CD14-positive monocyte (primary cell): ENCODE measurements around the gene ECSIT. TPM values are rescaled to one million over a fixed set of nuclear protein-coding genes. Genes with fewer than 3 reads are reported as not detected.
A peak's percentile ranks its signal among the peaks of the same experiment; 100 is the strongest.

Experiments used
- DNase-seq, 3 donors: peaks; one replicate each; pipeline ENCODE4 v3.0.0-alpha.2; 2011 to 2022
- H2AFZ ChIP-seq: 2 replicates; pipeline ENCODE4 v1.6.0; 2012; ENCODE audit warnings: mild to moderate bottlenecking, low read depth, low read length, inconsistent platforms; ENCODE audit not compliant: insufficient read depth, poor library complexity, severe bottlenecking
- H3K27ac ChIP-seq, 2 donors: 1 replicate in 1 of 2; 2 replicates in 1 of 2; pipeline ENCODE4 v1.5.1; 2012 to 2013; ENCODE audit warnings: low read length in 2 of 2, control low read depth in 1 of 2, inconsistent platforms in 1 of 2, low read depth in 1 of 2, mild to moderate bottlenecking in 1 of 2
- H3K27me3 ChIP-seq, 2 donors: one replicate each; pipeline versions ENCODE4 v1.6.0 to v1.6.1; 2011 to 2013; ENCODE audit warnings: low read length in 2 of 2; ENCODE audit not compliant: control insufficient read depth in 2 of 2, insufficient read depth in 2 of 2
- H3K36me3 ChIP-seq, 2 donors: replicated peaks in 1 of 2; 1 replicate in 1 of 2; 2 replicates in 1 of 2; pipeline versions ENCODE4 v1.5.1 to v1.6.1; 2012 to 2013; ENCODE audit warnings: low read length in 2 of 2, control low read depth in 1 of 2, inconsistent platforms in 1 of 2, mild to moderate bottlenecking in 1 of 2; ENCODE audit not compliant: insufficient read depth in 2 of 2, control insufficient read depth in 1 of 2
- H3K4me1 ChIP-seq, 2 donors: 1 replicate in 1 of 2; 2 replicates in 1 of 2; pipeline versions ENCODE4 v1.5.1 to v1.6.1; 2012 to 2013; ENCODE audit warnings: low read length in 2 of 2, control low read depth in 1 of 2, inconsistent platforms in 1 of 2, mild to moderate bottlenecking in 1 of 2, moderate library complexity in 1 of 2; ENCODE audit not compliant: insufficient read depth in 2 of 2, control insufficient read depth in 1 of 2
- H3K4me2 ChIP-seq: replicated peaks from 2 replicates; pipeline ENCODE3; 2012; ENCODE audit warnings: low read length, moderate library complexity, mild to moderate bottlenecking; ENCODE audit not compliant: poor library complexity, severe bottlenecking; ENCODE audit errors: extremely low read depth
- H3K4me3 ChIP-seq, 3 experiments: fragments of 200-600 bp in 1 of 3; sonication (generic) in 1 of 3; replicated peaks in 1 of 3; 1 replicate in 2 of 3; 2 replicates in 1 of 3; pipeline ENCODE4 v1.5.1; 2011 to 2013; ENCODE audit warnings: low read length in 3 of 3, mild to moderate bottlenecking in 3 of 3, control low read depth in 2 of 3, low read depth in 2 of 3, inconsistent platforms in 1 of 3, moderate library complexity in 1 of 3
- H3K79me2 ChIP-seq: 2 replicates; pipeline ENCODE4 v1.6.0; 2012; ENCODE audit warnings: mild to moderate bottlenecking, control low read depth, inconsistent platforms, low read length, moderate library complexity; ENCODE audit not compliant: insufficient read depth
- H3K9ac ChIP-seq: 2 replicates; pipeline ENCODE4 v1.6.0; 2017; ENCODE audit warnings: low read length, mild to moderate bottlenecking; ENCODE audit not compliant: insufficient read depth, poor library complexity, severe bottlenecking
- H3K9me3 ChIP-seq, 2 donors: replicated peaks in 1 of 2; 1 replicate in 1 of 2; 2 replicates in 1 of 2; pipeline versions ENCODE4 v1.5.1 to v1.6.1; 2012 to 2013; ENCODE audit warnings: low read length in 2 of 2, control low read depth in 1 of 2; ENCODE audit not compliant: control insufficient read depth in 1 of 2, insufficient read depth in 1 of 2
- H4K20me1 ChIP-seq: 2 replicates; pipeline ENCODE4 v1.6.0; 2012; ENCODE audit warnings: mild to moderate bottlenecking, low read length, control low read depth, moderate library complexity; ENCODE audit not compliant: insufficient read depth
- H3K27ac Mint-ChIP-seq, 7 donors: one replicate each; pipeline ENCODE4 v1.8.0; 2020; ENCODE audit warnings: mild to moderate bottlenecking in 7 of 7, mixed read lengths in 7 of 7, moderate library complexity in 6 of 7, inconsistent platforms in 2 of 7
- H3K27me3 Mint-ChIP-seq, 3 donors: one replicate each; pipeline ENCODE4 v1.8.0; 2021 to 2022; ENCODE audit warnings: low read depth in 3 of 3, mild to moderate bottlenecking in 3 of 3, mixed read lengths in 3 of 3, moderate library complexity in 3 of 3, inconsistent platforms in 1 of 3
- H3K36me3 Mint-ChIP-seq, 2 donors: one replicate each; pipeline ENCODE4 v1.8.0; 2020; ENCODE audit warnings: mixed read lengths in 2 of 2, inconsistent platforms in 1 of 2, mild to moderate bottlenecking in 1 of 2
- H3K4me1 Mint-ChIP-seq: one replicate; pipeline ENCODE4 v1.8.0; 2020; ENCODE audit warnings: mild to moderate bottlenecking, mixed read lengths
- H3K4me3 Mint-ChIP-seq, 2 donors: one replicate each; pipeline ENCODE4 v1.8.0; 2020; ENCODE audit warnings: mild to moderate bottlenecking in 2 of 2, mixed read lengths in 2 of 2, moderate library complexity in 1 of 2
- H3K9me3 Mint-ChIP-seq, 7 donors: one replicate each; pipeline ENCODE4 v1.8.0; 2020 to 2022; ENCODE audit warnings: mixed read lengths in 7 of 7, mild to moderate bottlenecking in 6 of 7, moderate library complexity in 6 of 7, inconsistent platforms in 2 of 7
- WGBS: methylation state at CpG from one replicate; pipeline ENCODE4 v1.1.5; 2013; ENCODE audit warnings: missing lambda C conversion rate; ENCODE audit not compliant: insufficient coverage; 5-methylcytosine and 5-hydroxymethylcytosine counted together
- intact Hi-C, 2 donors: fragments of 100-400 bp; cut with micrococcal nuclease; formaldehyde crosslinking; loops; one replicate each; pipeline versions ENCODE4 v1.15.0 to v1.15.1; 2023
- polyA plus RNA-seq, 3 donors: library from polyadenylated mRNA; depleted of rRNA in 1 of 3; unstranded in 2 of 3; stranded (reverse) in 1 of 3; fragments of 300-500 nt in 2 of 3; fragments of >200 nt in 1 of 3; fragmentation: Illumina TruSeq in 2 of 3; gene quantifications; 1 replicate in 2 of 3; 2 replicates in 1 of 3; pipeline ENCODE4 v1.2.3, GENCODE V29; 2012 to 2021
- TF ChIP-seq, protein P1 (sequence below): fragments of 200-600 bp; IDR thresholded peaks from one replicate; pipeline ENCODE4 v1.8.0; 2022; ENCODE audit warnings: antibody characterized with exemption, mild to moderate bottlenecking

ECSIT gene
- polyA plus RNA-seq, 3 donors = 26.4 to 31.6 (median 28.3) TPM

DNA sequence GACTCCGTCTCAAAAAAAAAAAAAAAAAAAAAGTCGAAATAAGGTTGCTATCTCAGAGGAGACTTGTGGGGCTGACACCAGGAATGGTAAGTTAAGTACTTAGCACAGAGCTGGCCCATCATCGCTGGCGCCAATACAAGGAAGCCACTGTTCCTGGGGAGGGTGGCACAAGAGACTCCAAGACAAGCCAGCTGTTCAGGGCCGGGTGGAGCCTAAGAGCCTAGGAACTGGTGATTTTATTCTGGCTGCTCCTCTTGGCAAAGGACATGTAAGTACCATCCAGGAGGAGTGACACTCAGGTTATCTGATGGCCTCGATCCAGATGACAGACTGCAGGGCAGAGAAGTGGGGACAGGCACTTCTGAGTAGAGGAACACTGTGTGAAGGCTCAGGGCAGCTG lies 26.3 kb upstream of the ECSIT start:
- no peaks in the 10 kb centered on the region for H3K9me3 ChIP-seq
- no peak overlapping the region for H3K4me2 ChIP-seq
- Mint-ChIP-seq H3K4me1 (peaks cover 34% of the 10 kb centered on the region), H3K27ac (peak overlapping the region in 3 of 7 donors; percentile 15 to 79 (median 49)), H3K36me3 (peaks cover 36 to 56% of the 10 kb centered on the region in 2 donors), H3K4me3 (no peak overlapping the region), H3K27me3 (peaks cover 0 to 1% (median 0%) of the 10 kb centered on the region in 3 donors), H3K9me3 (peaks cover 0 to 1% (median 0%) of the 10 kb centered on the region in 7 donors)
- no peak overlapping the region for H3K4me3 ChIP-seq
- peaks cover 25 to 41% of the 10 kb centered on the region in 2 donors for H3K36me3 ChIP-seq
- no peak overlapping the region for H2AFZ ChIP-seq
- intact Hi-C loops = no loop called here
- no peak overlapping the region for H3K27ac ChIP-seq
- H3K4me1 ChIP-seq = peaks cover 19 to 29% of the 10 kb centered on the region in 2 donors
- no peak overlapping the region for H3K9ac ChIP-seq
- peaks cover 36% of the 10 kb centered on the region for H4K20me1 ChIP-seq
- 96% methylated on average over 4 of the region's 6 CpGs for WGBS
- H3K79me2 ChIP-seq = peaks cover 24% of the 10 kb centered on the region
- no peak for DNase-seq
- TF ChIP-seq, protein P1, sequence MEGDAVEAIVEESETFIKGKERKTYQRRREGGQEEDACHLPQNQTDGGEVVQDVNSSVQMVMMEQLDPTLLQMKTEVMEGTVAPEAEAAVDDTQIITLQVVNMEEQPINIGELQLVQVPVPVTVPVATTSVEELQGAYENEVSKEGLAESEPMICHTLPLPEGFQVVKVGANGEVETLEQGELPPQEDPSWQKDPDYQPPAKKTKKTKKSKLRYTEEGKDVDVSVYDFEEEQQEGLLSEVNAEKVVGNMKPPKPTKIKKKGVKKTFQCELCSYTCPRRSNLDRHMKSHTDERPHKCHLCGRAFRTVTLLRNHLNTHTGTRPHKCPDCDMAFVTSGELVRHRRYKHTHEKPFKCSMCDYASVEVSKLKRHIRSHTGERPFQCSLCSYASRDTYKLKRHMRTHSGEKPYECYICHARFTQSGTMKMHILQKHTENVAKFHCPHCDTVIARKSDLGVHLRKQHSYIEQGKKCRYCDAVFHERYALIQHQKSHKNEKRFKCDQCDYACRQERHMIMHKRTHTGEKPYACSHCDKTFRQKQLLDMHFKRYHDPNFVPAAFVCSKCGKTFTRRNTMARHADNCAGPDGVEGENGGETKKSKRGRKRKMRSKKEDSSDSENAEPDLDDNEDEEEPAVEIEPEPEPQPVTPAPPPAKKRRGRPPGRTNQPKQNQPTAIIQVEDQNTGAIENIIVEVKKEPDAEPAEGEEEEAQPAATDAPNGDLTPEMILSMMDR = no peak
- H3K27me3 ChIP-seq = no peaks in the 10 kb centered on the region

DNA sequence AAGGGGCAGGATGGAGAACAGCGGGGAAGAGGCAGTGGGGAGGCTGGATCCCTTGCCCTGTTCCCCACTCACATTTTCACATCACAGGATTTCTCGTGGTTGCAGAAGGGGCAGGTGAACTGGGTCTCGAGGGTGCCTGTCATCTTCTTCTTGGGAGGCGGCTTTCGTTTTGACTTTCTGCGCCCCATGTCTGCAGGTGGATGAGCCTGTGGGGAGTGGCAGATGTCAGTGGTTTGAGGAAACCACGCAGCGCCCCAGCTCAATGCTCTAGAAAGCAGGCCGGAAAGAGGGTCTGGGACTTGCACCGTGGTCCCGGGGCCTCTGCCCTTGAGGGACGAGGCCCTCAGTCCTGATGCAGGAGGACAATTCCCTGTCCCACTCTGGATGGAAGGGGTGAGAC lies 25.2 kb upstream of the ECSIT start:
- H3K4me1 Mint-ChIP-seq = peaks cover 27% of the 10 kb centered on the region
- H3K4me1 ChIP-seq = peaks cover 10 to 18% of the 10 kb centered on the region in 2 donors

More for the DNA sequence above, 25.2 kb upstream of the ECSIT start:
- intact Hi-C loops = no loop called here
- H3K9me3 Mint-ChIP-seq = peaks cover 0 to 1% (median 0%) of the 10 kb centered on the region in 7 donors
- H3K27ac Mint-ChIP-seq = peak overlapping the region in 2 of 7 donors; percentile 31 to 57
- H3K27me3 Mint-ChIP-seq = peaks cover 0 to 1% (median 0%) of the 10 kb centered on the region in 3 donors
- H3K4me3 Mint-ChIP-seq = no peak overlapping the region
- H3K79me2 ChIP-seq = peaks cover 24% of the 10 kb centered on the region
- H3K9me3 ChIP-seq = no peaks in the 10 kb centered on the region
- H2AFZ ChIP-seq = no peak overlapping the region
- H3K27ac ChIP-seq = no peak overlapping the region
- no peaks in the 10 kb centered on the region for H3K27me3 ChIP-seq
- 100% methylated on average over 6 of the region's 12 CpGs for WGBS
- TF ChIP-seq, protein P1 = no peak
- H3K4me3 ChIP-seq = no peak overlapping the region
- peaks cover 36 to 56% of the 10 kb centered on the region in 2 donors for H3K36me3 Mint-ChIP-seq
- no peak overlapping the region for H3K4me2 ChIP-seq
- H3K36me3 ChIP-seq = peaks cover 25 to 41% of the 10 kb centered on the region in 2 donors
- no peak for DNase-seq
- H3K9ac ChIP-seq = no peak overlapping the region
- peaks cover 36% of the 10 kb centered on the region for H4K20me1 ChIP-seq
